CD1c-positive myeloid dendritic cell (primary cell): ENCODE data around the gene ELMO1.

Experiments
- DNase-seq: peaks from one replicate; pipeline ENCODE4 v3.0.0-alpha.2; 2016; ENCODE audit errors: extremely low spot score

The ELMO1 gene

GRCh38 chr7:36840904-36841303 lies 607.8 kb downstream of the ELMO1 start:
- DNase-seq = no peak

GRCh38 chr7:36838616-36839225 lies 609.9 kb downstream of the ELMO1 start:
- DNase-seq = no peak

- no peak for DNase-seq
Measured at GRCh38 chr7:36831049-36831448, 617.6 kb downstream of the ELMO1 start.

GRCh38 chr7:36827726-36828703 lies 620.6 kb downstream of the ELMO1 start:
- no peak for DNase-seq

GRCh38 chr7:36825501-36825900 lies 623.2 kb downstream of the ELMO1 start:
- no peak for DNase-seq

- DNase-seq = no peak
Measured at GRCh38 chr7:36823353-36823752, 625.3 kb downstream of the ELMO1 start.

- DNase-seq = no peak
Measured at GRCh38 chr7:36821617-36822016, 627.0 kb downstream of the ELMO1 start.

- DNase-seq = no peak
Measured at GRCh38 chr7:36820527-36821170, 628.0 kb downstream of the ELMO1 start.

GRCh38 chr7:36819639-36820038 lies 629.0 kb downstream of the ELMO1 start:
- peak; percentile 21 for DNase-seq

GRCh38 chr7:36814311-36814710 lies 634.4 kb downstream of the ELMO1 start:
- DNase-seq = no peak

GRCh38 chr7:36811807-36812206 lies 636.9 kb downstream of the ELMO1 start:
- no peak for DNase-seq

- DNase-seq = no peak
Measured at GRCh38 chr7:36810489-36810888, 638.2 kb downstream of the ELMO1 start.

- DNase-seq = no peak
Measured at GRCh38 chr7:36810032-36810431, 638.6 kb downstream of the ELMO1 start.

GRCh38 chr7:36809510-36809909 lies 639.2 kb downstream of the ELMO1 start:
- no peak for DNase-seq

GRCh38 chr7:36809086-36809485 lies 639.6 kb downstream of the ELMO1 start:
- DNase-seq = no peak

- peak; percentile 15 for DNase-seq
Measured at GRCh38 chr7:36806891-36807290, 641.8 kb downstream of the ELMO1 start.
